IgD-negative memory B cell (primary cell): Measurements from ENCODE around the gene CNFN. TPM values are rescaled to one million over a fixed set of nuclear protein-coding genes. Genes with fewer than 3 reads are reported as not detected.
A peak's percentile ranks its signal among the peaks of the same experiment; 100 is the strongest.
"Not testable (repeated sequence)": the region's sequence is repeated elsewhere in the genome, so short reads cannot be mapped to it uniquely, and the experiment has no call there.

Experiments used
- H3K27ac Mint-ChIP-seq, 3 donors: one replicate each; pipeline ENCODE4 v1.8.0; 2020 to 2022; ENCODE audit warnings: mild to moderate bottlenecking in 3 of 3, mixed read lengths in 3 of 3, moderate library complexity in 1 of 3
- H3K27me3 Mint-ChIP-seq: one replicate; pipeline ENCODE4 v1.8.0; 2021; ENCODE audit warnings: mixed read lengths
- H3K36me3 Mint-ChIP-seq: one replicate; pipeline ENCODE4 v1.8.0; 2020; ENCODE audit warnings: mild to moderate bottlenecking, mixed read lengths
- H3K4me1 Mint-ChIP-seq, 3 donors: one replicate each; pipeline ENCODE4 v1.8.0; 2020 to 2022; ENCODE audit warnings: mixed read lengths in 3 of 3, mild to moderate bottlenecking in 1 of 3
- H3K4me3 Mint-ChIP-seq, 4 donors: one replicate each; pipeline ENCODE4 v1.8.0; 2020 to 2022; ENCODE audit warnings: mild to moderate bottlenecking in 4 of 4, mixed read lengths in 4 of 4, moderate library complexity in 3 of 4
- H3K9me3 Mint-ChIP-seq, 3 donors: one replicate each; pipeline ENCODE4 v1.8.0; 2020 to 2021; ENCODE audit warnings: mixed read lengths in 3 of 3, mild to moderate bottlenecking in 1 of 3
- polyA plus RNA-seq: library from polyadenylated mRNA; unstranded; fragments of 300-500 nt; fragmentation: Illumina TruSeq; gene quantifications from one replicate; pipeline ENCODE4 v1.2.3, GENCODE V29; 2021

The CNFN gene
- polyA plus RNA-seq, 1 donor from 2014 or later = 42.5 TPM

DNA sequence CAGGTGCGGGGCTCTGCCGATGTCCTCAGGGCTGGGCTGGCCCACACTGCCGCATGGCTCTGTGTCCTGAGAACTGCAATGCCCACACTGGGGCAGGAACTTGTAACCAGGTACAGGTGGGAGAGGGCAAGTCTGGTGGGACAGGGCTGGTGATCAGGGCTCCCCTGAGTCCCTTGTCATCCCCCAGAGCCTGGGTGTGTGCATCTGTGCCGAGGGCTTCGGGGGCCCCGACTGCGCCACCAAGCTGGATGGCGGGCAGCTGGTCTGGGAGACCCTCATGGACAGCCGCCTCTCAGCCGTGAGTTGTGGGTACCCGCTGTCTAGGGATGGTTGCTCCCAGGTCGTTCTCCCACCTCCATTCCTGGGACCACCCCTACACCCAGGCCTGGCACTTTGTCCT, 34.2 kb downstream of the CNFN start:
- Mint-ChIP-seq H3K4me3 (no peak overlapping the region), H3K9me3 (no peaks in the 10 kb centered on the region), H3K36me3 (peaks cover 12% of the 10 kb centered on the region), H3K27ac (no peak overlapping the region), H3K4me1 (peaks cover 0 to 6% (median 6%) of the 10 kb centered on the region in 3 donors), H3K27me3 (no peaks in the 10 kb centered on the region)

DNA sequence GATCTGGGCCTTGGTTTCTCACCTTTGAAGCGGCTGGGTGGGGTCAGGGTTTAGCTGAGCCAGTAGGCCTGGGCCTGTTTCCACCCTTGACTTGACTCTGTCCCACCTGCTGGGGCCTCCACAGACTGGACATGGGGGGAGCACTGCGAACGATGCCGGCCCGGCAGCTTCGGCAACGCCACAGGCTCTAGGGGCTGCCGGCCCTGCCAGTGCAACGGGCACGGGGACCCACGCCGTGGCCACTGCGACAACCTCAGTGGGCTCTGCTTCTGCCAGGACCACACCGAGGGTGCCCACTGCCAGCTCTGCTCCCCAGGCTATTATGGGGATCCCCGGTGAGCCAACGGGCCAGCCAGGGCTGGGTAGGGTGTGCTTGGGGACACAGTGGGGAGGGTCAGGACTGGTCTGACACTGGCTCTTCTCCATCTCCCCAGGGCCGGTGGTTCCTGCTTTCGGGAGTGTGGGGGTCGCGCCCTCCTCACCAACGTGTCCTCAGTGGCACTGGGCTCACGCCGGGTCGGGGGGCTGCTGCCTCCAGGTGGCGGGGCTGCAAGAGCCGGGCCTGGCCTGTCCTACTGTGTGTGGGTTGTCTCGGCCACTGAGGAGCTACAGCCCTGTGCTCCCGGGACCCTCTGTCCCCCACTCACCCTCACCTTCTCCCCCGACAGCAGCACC, 36.6 kb downstream of the CNFN start:
- H3K4me3 Mint-ChIP-seq = peak overlapping the region in 1 of 4 donors; percentile 52
- H3K36me3 Mint-ChIP-seq = peaks cover 13% of the 10 kb centered on the region
- no peaks in the 10 kb centered on the region for H3K27me3 Mint-ChIP-seq
- H3K27ac Mint-ChIP-seq = no peak overlapping the region
- no peaks in the 10 kb centered on the region for H3K9me3 Mint-ChIP-seq
- H3K4me1 Mint-ChIP-seq = peaks cover 0 to 6% (median 5%) of the 10 kb centered on the region in 3 donors

DNA sequence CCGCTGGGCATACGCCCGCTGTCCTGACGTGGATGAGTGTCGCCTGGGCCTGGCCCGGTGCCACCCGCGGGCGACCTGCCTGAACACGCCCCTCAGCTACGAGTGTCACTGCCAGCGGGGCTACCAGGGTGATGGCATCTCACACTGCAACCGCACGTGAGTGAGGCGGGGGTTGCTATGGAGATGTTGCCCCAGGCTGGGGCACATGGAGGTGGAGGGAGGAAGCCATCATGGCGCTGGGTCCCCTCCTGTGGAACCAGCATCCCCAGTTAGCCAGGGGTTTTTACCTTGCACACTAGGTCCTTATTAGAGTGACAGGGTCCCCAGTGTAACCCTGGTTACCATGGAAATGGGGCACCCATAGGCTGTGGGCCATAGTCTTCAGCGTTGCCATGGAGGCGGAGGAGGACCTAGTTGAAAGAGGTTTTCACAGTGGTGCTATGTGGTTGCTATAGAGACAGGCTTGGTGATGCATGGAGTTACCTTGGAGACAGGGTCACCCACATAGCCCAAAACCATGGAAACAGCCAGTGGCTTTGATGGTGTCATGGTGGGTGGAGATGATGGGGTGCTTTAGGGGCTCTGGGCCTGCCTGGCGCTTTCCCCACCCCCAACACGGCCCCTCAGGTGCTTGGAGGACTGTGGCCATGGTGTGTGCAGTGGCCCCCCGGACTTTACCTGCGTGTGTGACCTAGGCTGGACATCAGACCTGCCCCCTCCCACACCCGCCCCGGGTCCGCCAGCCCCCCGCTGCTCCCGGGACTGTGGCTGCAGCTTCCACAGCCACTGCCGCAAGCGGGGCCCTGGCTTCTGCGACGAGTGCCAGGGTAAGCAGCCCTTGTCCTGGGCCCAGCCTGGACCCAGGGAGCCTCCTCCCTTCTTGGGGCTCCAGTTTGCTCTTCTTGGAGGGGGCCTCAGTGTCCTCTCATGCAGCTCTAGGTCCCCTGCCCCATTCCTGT, 37.5 kb downstream of the CNFN start:
- Mint-ChIP-seq H3K4me1 (peaks cover 0 to 6% (median 5%) of the 10 kb centered on the region in 3 donors), H3K27ac (no peak overlapping the region), H3K4me3 (peak overlapping the region in 1 of 4 donors; percentile 52), H3K36me3 (peaks cover 13% of the 10 kb centered on the region), H3K9me3 (no peaks in the 10 kb centered on the region), H3K27me3 (no peaks in the 10 kb centered on the region)

DNA sequence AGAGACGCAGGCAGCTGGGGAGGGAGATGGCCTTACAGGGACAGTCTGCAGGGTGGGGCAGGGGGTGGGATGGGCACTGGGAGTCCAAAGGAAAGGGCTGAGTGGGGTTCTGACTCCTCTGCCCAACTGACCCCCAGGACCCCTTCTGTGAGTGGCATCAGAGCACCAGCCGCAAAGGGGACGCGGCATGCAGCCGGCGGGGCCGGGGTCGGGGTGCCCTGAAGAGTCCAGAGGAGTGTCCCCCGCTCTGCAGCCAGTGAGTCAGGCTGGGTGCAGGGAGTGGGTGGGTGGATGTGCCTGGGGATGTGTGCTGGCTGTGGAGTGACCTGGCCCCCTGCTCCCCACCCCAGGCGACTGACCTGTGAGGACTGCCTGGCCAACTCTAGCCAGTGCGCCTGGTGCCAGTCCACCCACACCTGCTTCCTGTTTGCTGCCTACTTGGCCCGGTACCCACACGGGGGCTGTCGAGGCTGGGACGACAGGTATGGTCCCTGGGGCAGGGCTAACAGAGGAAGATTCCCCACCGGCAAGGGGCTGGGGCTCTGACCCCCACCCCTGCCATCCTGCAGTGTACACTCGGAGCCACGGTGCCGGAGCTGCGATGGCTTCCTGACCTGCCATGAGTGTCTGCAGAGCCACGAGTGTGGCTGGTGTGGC, 38.9 kb downstream of the CNFN start:
- Mint-ChIP-seq H3K27me3 (no peaks in the 10 kb centered on the region), H3K36me3 (peaks cover 16% of the 10 kb centered on the region), H3K4me1 (peaks cover 0 to 6% (median 5%) of the 10 kb centered on the region in 3 donors), H3K4me3 (no peak overlapping the region), H3K9me3 (no peaks in the 10 kb centered on the region), H3K27ac (no peak overlapping the region)

DNA sequence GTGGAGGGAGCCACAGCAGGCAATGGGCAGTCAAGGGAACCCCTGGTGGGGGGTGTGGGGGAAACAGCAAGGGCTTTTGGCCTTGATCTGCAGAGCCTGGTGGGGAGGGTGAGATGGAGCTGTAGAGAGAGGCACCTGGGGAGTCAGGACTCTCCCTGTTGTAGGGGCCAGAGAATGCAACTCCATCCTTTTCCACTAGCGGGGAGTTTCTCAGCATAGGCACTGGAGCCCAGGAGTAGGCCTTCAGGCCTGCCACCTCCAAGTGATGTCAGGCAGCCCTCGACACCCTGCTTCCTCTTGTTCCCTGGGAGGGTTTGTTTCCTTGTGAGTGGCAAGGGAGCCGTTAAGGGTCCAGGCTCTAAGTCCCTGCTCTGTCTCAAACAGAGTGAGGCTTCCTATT, 39.7 kb downstream of the CNFN start:
- H3K4me3 Mint-ChIP-seq = no peak overlapping the region
- no peaks in the 10 kb centered on the region for H3K27me3 Mint-ChIP-seq
- no peak overlapping the region for H3K27ac Mint-ChIP-seq
- peaks cover 0 to 6% (median 5%) of the 10 kb centered on the region in 3 donors for H3K4me1 Mint-ChIP-seq
- peaks cover 16% of the 10 kb centered on the region for H3K36me3 Mint-ChIP-seq
- H3K9me3 Mint-ChIP-seq = no peaks in the 10 kb centered on the region

DNA sequence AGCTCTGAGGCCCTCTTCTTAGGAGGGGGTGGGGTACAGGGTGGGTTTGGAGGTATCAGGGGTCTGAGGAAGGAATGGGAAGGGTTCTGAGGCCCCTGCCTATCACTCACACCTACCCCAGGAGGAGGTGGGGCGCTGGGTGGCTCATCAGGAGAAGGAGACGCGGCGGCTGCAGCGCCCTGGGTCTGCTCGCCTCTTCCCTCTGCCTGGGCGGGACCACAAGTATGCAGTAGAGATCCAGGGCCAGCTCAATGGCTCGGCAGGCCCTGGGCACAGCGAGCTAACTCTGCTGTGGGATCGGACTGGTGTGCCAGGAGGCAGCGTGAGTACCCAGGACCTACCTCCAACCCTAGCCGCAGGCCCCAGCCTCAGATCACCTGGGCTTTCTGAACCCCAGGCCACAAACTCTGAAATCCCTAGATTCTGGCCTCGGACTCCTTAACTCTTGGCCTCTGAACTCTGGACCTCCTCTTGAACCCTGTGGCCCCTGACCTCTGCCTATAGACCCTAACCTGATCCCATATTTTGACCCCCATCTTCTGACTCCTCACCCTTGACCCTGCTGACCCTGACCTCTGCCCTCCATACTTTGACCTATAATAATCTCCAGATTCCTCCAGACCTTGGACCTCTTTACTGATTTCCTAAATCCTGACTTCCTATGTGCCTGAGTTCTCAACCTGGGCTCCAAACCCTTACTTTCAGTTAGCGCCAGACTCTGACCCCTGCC, 40.6 kb downstream of the CNFN start:
- H3K4me1 Mint-ChIP-seq = peaks cover 0 to 5% (median 4%) of the 10 kb centered on the region in 3 donors
- H3K27ac Mint-ChIP-seq = no peak overlapping the region
- no peak overlapping the region for H3K4me3 Mint-ChIP-seq
- no peaks in the 10 kb centered on the region for H3K27me3 Mint-ChIP-seq
- no peaks in the 10 kb centered on the region for H3K9me3 Mint-ChIP-seq
- peaks cover 17% of the 10 kb centered on the region for H3K36me3 Mint-ChIP-seq

DNA sequence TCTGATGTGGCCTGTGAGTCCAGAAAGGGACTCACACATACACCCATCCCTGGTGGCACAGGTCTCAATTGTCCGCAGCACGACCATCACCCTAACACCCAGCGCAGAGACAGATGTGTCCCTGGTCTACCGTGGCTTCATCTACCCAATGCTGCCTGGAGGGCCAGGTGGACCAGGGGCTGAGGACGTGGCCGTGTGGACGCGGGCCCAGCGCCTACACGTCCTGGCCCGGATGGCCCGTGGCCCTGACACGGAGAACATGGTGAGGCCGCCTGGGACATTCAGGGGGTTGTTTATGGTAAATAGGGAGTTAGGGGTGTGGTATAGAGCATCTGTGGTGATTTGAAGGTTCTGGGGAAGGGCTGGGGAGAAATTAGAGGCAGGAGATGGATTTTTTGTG, 41.9 kb downstream of the CNFN start:
- Mint-ChIP-seq H3K27me3 (no peaks in the 10 kb centered on the region), H3K27ac (peak overlapping the region in 1 of 3 donors; percentile 32), H3K36me3 (peaks cover 17% of the 10 kb centered on the region), H3K4me3 (no peak overlapping the region), H3K4me1 (peaks cover 0 to 3% (median 2%) of the 10 kb centered on the region in 3 donors), H3K9me3 (no peaks in the 10 kb centered on the region)

DNA sequence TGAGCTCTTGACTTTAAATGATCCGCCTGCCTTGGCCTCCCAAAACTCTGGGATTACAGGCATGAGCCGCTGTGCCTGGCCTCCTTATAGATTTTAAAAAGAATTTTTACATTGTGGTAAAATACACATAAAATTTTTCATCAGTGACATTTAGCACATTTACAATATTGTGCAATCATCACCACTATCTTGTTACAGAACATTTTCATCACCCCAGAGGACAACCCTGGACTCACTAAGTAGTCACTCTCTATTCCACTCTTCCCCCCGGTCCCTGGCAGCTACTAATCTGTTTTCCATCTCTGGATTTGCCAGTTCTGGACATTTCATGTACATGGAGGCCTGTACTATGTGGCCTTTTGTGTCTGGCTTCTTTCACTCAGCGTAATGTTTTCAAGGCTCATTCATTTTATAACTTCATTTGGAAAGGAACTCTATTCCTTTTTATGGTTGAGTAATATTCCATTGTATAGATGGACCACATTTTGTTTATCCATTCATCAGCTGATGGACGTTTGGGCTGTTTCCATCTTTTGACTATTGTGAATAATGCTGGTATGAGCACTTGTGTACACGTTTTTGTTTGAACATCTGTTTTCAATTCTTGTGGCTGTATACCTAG, 44.8 kb downstream of the CNFN start:
- Mint-ChIP-seq H3K36me3 (peaks cover 14% of the 10 kb centered on the region), H3K27ac (no peak overlapping the region), H3K4me3 (no peak overlapping the region), H3K9me3 (no peaks in the 10 kb centered on the region), H3K4me1 (no peaks in the 10 kb centered on the region), H3K27me3 (no peaks in the 10 kb centered on the region)

DNA sequence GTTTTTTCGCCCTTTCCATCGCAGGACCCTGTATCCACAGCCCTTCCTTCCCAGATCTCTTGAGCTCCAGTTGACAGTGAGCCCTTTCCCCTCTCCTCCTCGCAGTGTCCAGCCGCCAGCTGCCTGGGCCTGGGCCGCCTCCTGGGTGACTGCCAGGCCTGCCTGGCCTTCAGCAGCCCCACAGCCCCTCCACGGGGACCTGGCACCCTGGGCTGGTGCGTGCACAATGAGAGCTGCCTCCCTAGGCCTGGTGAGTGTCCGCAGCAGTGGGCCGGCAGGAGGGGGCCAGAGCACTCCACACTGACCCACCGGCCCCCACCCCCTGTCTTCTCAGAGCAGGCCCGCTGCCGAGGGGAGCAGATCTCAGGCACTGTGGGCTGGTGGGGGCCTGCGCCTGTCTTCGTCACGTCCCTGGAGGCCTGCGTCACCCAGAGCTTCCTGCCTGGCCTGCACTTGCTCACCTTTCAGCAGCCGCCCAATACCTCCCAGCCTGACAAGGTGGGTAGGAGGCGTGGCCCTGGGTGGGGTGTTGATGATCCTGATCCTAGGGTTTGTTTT, 45.7 kb downstream of the CNFN start:
- Mint-ChIP-seq H3K27me3 (no peaks in the 10 kb centered on the region), H3K36me3 (peaks cover 12% of the 10 kb centered on the region), H3K4me1 (no peaks in the 10 kb centered on the region), H3K9me3 (no peaks in the 10 kb centered on the region), H3K4me3 (no peak overlapping the region), H3K27ac (no peak overlapping the region)

DNA sequence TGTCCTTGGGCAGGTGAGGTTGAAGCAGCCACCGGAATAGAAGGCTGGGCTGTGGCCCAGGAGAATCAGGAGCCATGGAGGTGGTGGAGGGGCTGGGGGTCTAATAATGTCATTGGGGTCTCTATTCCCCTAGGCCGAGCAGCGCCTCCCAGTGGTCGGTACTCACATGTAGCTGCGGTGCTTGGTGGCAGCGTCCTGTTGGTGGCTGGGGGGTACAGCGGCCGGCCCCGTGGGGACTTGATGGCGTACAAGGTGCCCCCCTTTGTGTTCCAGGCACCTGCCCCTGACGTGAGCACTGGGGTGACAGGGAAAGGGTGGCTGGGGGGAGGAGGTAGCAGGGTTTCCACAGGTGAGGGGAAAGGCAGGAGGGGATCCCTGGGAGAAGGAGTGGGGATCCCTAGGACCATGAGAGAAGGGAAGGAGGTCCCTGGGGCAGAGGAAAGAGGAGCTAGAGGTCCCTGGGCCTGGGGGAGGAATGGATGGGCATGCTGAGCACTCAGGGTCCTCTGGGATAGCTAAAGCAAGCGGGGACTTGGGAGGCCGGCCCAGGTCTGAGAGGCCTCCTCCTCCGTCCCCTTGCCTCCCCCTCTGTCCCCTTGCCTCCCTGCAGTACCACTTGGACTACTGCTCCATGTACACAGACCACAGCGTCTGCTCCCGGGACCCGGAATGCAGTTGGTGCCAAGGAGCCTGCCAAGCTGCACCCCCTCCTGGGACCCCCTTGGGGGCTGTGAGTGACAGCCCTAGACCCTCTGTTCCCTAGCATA, 46.6 kb downstream of the CNFN start:
- Mint-ChIP-seq H3K4me1 (peaks cover 0 to 2% (median 0%) of the 10 kb centered on the region in 3 donors), H3K9me3 (no peaks in the 10 kb centered on the region), H3K27ac (no peak overlapping the region)

DNA sequence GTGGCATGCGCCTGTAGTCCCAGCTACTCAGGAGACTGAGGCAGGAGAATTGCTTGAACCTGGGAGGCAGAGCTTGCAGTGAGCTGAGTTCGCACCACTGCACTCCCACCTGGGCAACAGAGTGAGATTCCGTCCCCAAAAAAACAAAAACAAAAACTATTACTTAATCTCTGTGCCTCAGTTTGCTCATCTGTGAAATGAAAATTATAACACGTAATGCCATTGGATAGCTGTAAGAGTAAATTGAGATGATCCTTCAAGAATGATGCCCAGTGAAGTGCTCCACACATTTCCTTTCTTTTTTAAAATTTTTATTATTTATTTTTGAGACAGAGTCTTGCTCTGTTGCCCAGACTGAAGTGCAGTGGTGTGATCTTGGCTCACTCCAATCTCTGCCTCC, 50.2 kb downstream of the CNFN start:
- H3K36me3 Mint-ChIP-seq, H3K4me1 Mint-ChIP-seq, H3K4me3 Mint-ChIP-seq, H3K9me3 Mint-ChIP-seq, H3K27ac Mint-ChIP-seq, H3K27me3 Mint-ChIP-seq: not testable (repeated sequence)

More for the DNA sequence above, 46.6 kb downstream of the CNFN start:
- H3K36me3 Mint-ChIP-seq = peaks cover 13% of the 10 kb centered on the region
- no peak overlapping the region for H3K4me3 Mint-ChIP-seq
- H3K27me3 Mint-ChIP-seq = no peaks in the 10 kb centered on the region

DNA sequence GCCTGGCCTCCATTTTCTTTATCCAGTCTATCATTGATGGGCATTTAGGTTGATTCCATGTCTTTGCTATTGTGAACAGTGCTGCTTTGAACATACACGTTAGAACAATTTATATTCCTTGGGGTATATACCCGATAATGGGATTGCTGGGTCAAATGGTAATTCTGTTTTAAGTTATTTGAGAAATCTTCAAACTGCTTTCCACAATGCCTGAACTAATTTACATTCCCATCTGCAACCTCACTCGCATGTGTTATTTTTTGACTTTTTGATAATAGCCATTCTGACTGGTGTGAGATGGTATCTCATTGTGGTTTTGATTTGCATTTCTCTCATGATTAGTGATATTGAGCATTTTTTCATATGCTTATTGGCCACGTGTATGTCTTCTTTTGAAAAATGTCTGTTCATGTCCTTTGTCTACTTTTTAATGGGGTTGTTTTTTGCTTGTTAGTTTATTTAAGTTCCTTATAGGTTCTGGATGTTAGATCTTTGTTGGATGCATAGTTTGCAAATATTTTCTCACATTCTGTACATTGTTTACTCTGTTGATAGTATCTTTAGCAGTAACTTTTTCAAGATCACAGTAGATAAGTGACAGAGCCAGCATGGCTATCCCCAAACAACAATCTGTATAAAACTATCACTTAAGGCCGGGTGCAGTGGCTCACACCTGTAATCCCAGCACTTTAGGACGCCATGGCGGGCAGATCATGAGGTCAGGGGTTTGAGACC, 50.8 kb downstream of the CNFN start:
- H3K36me3 Mint-ChIP-seq, H3K4me3 Mint-ChIP-seq, H3K27ac Mint-ChIP-seq, H3K9me3 Mint-ChIP-seq, H3K27me3 Mint-ChIP-seq, H3K4me1 Mint-ChIP-seq: not testable (repeated sequence)
